CD8-positive, alpha-beta memory T cell (primary cell): ENCODE data around the gene MYMX. TPM values are rescaled to one million over a fixed set of nuclear protein-coding genes. Genes with fewer than 3 reads are reported as not detected.
A peak's percentile ranks its signal among the peaks of the same experiment; 100 is the strongest.

ENCODE experiments used
- CTCF ChIA-PET: fragments of 350-600 bp; sonication (Branson Sonifier 250); formaldehyde crosslinking; loops from one replicate; lab custom pipeline; 2021; ENCODE audit warnings: antibody characterized with exemption; lab: Charles Lee
- POLR2A ChIA-PET: fragments of 350-600 bp; sonication (Branson Sonifier 250); formaldehyde crosslinking; loops from one replicate; lab custom pipeline; 2021; ENCODE audit warnings: antibody characterized with exemption; lab: Charles Lee
- DNase-seq, 5 donors: peaks; one replicate each; pipeline versions ENCODE4 v3.0.0 to v3.0.0-alpha.2; 2020 to 2022; ENCODE audit warnings: mixed read lengths in 1 of 5
- H3K27ac ChIP-seq: one replicate; pipeline ENCODE4 v1.7.0; 2013; ENCODE audit warnings: low read depth, mild to moderate bottlenecking, low read length, moderate library complexity
- H3K27me3 ChIP-seq: 2 replicates; pipeline ENCODE4 v1.7.0; 2013; ENCODE audit warnings: low read length, mild to moderate bottlenecking; ENCODE audit not compliant: insufficient read depth, poor library complexity, severe bottlenecking
- H3K36me3 ChIP-seq: 2 replicates; pipeline ENCODE4 v1.7.0; 2013; ENCODE audit warnings: mild to moderate bottlenecking, low read length, moderate library complexity; ENCODE audit not compliant: insufficient read depth
- H3K4me1 ChIP-seq: 2 replicates; pipeline ENCODE4 v1.7.0; 2013; ENCODE audit warnings: mild to moderate bottlenecking, low read length, moderate library complexity; ENCODE audit not compliant: insufficient read depth
- H3K4me3 ChIP-seq: 2 replicates; pipeline ENCODE4 v1.7.0; 2013; ENCODE audit warnings: mild to moderate bottlenecking, low read length
- H3K9me3 ChIP-seq: 2 replicates; pipeline ENCODE4 v1.7.0; 2013; ENCODE audit warnings: mild to moderate bottlenecking, low read length
- H3K27ac Mint-ChIP-seq, 8 donors: one replicate each; pipeline ENCODE4 v1.8.0; 2020 to 2021; ENCODE audit warnings: mixed read lengths in 8 of 8, mild to moderate bottlenecking in 6 of 8, inconsistent platforms in 3 of 8, moderate library complexity in 3 of 8
- H3K27me3 Mint-ChIP-seq, 2 donors: one replicate each; pipeline ENCODE4 v1.8.0; 2020 to 2021; ENCODE audit warnings: mixed read lengths in 2 of 2, mild to moderate bottlenecking in 1 of 2, moderate library complexity in 1 of 2
- H3K36me3 Mint-ChIP-seq, 3 donors: one replicate each; pipeline ENCODE4 v1.8.0; 2020 to 2021; ENCODE audit warnings: mixed read lengths in 3 of 3, inconsistent platforms in 1 of 3, mild to moderate bottlenecking in 1 of 3
- H3K4me1 Mint-ChIP-seq, 3 donors: one replicate each; pipeline ENCODE4 v1.8.0; 2020 to 2021; ENCODE audit warnings: mixed read lengths in 3 of 3, inconsistent platforms in 1 of 3, mild to moderate bottlenecking in 1 of 3
- H3K4me3 Mint-ChIP-seq, 7 donors: one replicate each; pipeline ENCODE4 v1.8.0; 2020 to 2021; ENCODE audit warnings: mixed read lengths in 7 of 7, mild to moderate bottlenecking in 6 of 7, moderate library complexity in 4 of 7, inconsistent platforms in 2 of 7
- H3K9me3 Mint-ChIP-seq, 5 donors: one replicate each; pipeline ENCODE4 v1.8.0; 2020 to 2022; ENCODE audit warnings: mixed read lengths in 5 of 5, mild to moderate bottlenecking in 3 of 5, moderate library complexity in 2 of 5, inconsistent platforms in 1 of 5
- polyA plus RNA-seq: library from polyadenylated mRNA; unstranded; fragments of 300-500 nt; fragmentation: Illumina TruSeq; gene quantifications from one replicate; pipeline ENCODE4 v1.2.3, GENCODE V29; 2021
- total RNA-seq, 2 experiments: library from RNA; stranded (reverse); gene quantifications; one replicate each; pipeline ENCODE4 v1.2.3, GENCODE V29; 2021

Gene MYMX
- total and polyA plus RNA-seq, 3 experiments from 2014 or later, result not detected

- Mint-ChIP-seq H3K27ac (peak overlapping the region in 3 of 8 donors; percentile 83 to 99 (median 96)), H3K4me3 (peak overlapping the region in 1 of 7 donors; percentile 75), H3K4me1 (peaks cover 49 to 61% (median 53%) of the 10 kb centered on the region in 3 donors), H3K36me3 (peaks cover 0 to 49% (median 7%) of the 10 kb centered on the region in 3 donors), H3K9me3 (no peaks in the 10 kb centered on the region), H3K27me3 (peaks cover 0 to 1% of the 10 kb centered on the region in 2 donors)
- CTCF ChIA-PET, result interaction anchor here (0.7 kb wide), 1 partner anchor 15 kb away, joined by 5 read pairs; the partner anchor contains the start of gene HSP90AB1
- POLR2A ChIA-PET, result interaction anchor here (2.8 kb wide), 1 partner anchor 14 kb away, joined by 21 read pairs; the partner anchor contains the start of gene HSP90AB1
- no peak overlapping the region for H3K4me3 ChIP-seq
- no peak overlapping the region for H3K27ac ChIP-seq
- no peaks in the 10 kb centered on the region for H3K27me3 ChIP-seq
- DNase-seq, result peak in 1 of 5 donors; percentile 46
- H3K4me1 ChIP-seq, result peaks cover 40% of the 10 kb centered on the region
- no peaks in the 10 kb centered on the region for H3K9me3 ChIP-seq
- peaks cover 3% of the 10 kb centered on the region for H3K36me3 ChIP-seq
Observed at GRCh38 chr6:44261581-44261980, 44.9 kb downstream of the MYMX start.

- H3K9me3 ChIP-seq, result no peaks in the 10 kb centered on the region
- H3K36me3 ChIP-seq, result peaks cover 3% of the 10 kb centered on the region
- no peaks in the 10 kb centered on the region for H3K27me3 ChIP-seq
- DNase-seq, result peak in 1 of 5 donors; percentile 45
- CTCF ChIA-PET, result interaction anchor here (0.9 to 1.2 kb wide), 3 partner anchors 10 to 25 kb away, joined by 3 to 4 read pairs (median 3); partner anchors contain the start of gene HSP90AB1
- peaks cover 0 to 1% of the 10 kb centered on the region in 2 donors for H3K27me3 Mint-ChIP-seq
- H3K9me3 Mint-ChIP-seq, result no peaks in the 10 kb centered on the region
- H3K27ac Mint-ChIP-seq, result peak overlapping the region; percentile 78 to 99 (median 98)
- H3K27ac ChIP-seq, result peak overlapping the region; percentile 93
- peaks cover 35% of the 10 kb centered on the region for H3K4me1 ChIP-seq
- H3K4me3 Mint-ChIP-seq, result peak overlapping the region; percentile 88 to 96 (median 91)
- POLR2A ChIA-PET, result interaction anchor here (2.8 kb wide), 1 partner anchor 15 kb away, joined by 21 read pairs; the partner anchor contains the start of gene HSP90AB1
- H3K36me3 Mint-ChIP-seq, result peaks cover 0 to 47% (median 7%) of the 10 kb centered on the region in 3 donors
- H3K4me1 Mint-ChIP-seq, result peaks cover 48 to 57% (median 55%) of the 10 kb centered on the region in 3 donors
- peak overlapping the region; percentile 86 for H3K4me3 ChIP-seq
Observed at GRCh38 chr6:44262467-44263353, 46.0 kb downstream of the MYMX start.

GRCh38 chr6:44263354-44264100 lies 46.8 kb downstream of the MYMX start:
- H3K9me3 ChIP-seq, result no peaks in the 10 kb centered on the region
- Mint-ChIP-seq H3K36me3 (peaks cover 0 to 42% (median 5%) of the 10 kb centered on the region in 3 donors), H3K9me3 (no peaks in the 10 kb centered on the region), H3K4me1 (peaks cover 44 to 52% (median 47%) of the 10 kb centered on the region in 3 donors), H3K4me3 (peak overlapping the region; percentile 88 to 96 (median 91)), H3K27me3 (peaks cover under 1 to 5% of the 10 kb centered on the region in 2 donors), H3K27ac (peak overlapping the region; percentile 78 to 99 (median 98))
- peak in 4 of 5 donors; percentile 32 to 66 (median 56) for DNase-seq
- peaks cover 30% of the 10 kb centered on the region for H3K4me1 ChIP-seq
- peaks cover 5% of the 10 kb centered on the region for H3K27me3 ChIP-seq
- ChIA-PET CTCF (interaction anchor here (0.9 to 5.5 kb wide), 10 partner anchors 8 to 167 kb away, joined by 3 to 53 read pairs (median 4); partner anchors contain the start of genes AARS2, HSP90AB1 and SLC35B2), POLR2A (interaction anchor here (1.5 to 2.8 kb wide), 4 partner anchors 8 to 40 kb away, joined by 4 to 23 read pairs (median 16); partner anchors contain the start of genes HSP90AB1 and SLC29A1)
- no peaks in the 10 kb centered on the region for H3K36me3 ChIP-seq
- H3K27ac ChIP-seq, result peak overlapping the region; percentile 93
- peak overlapping the region; percentile 86 for H3K4me3 ChIP-seq

GRCh38 chr6:44264154-44265006 lies 47.7 kb downstream of the MYMX start:
- Histone ChIP-seq H3K27me3 (peaks cover 13% of the 10 kb centered on the region), H3K4me3 (peak overlapping the region; percentile 86), H3K27ac (peak overlapping the region; percentile 93), H3K9me3 (no peaks in the 10 kb centered on the region), H3K4me1 (peaks cover 30% of the 10 kb centered on the region), H3K36me3 (no peaks in the 10 kb centered on the region)
- DNase-seq, result peak in 4 of 5 donors; percentile 28 to 63 (median 49)
- ChIA-PET CTCF (interaction anchor here (0.7 to 5.5 kb wide), 12 partner anchors 9 to 168 kb away, joined by 3 to 53 read pairs (median 4); partner anchors contain the start of genes AARS2, HSP90AB1 and SLC35B2), POLR2A (interaction anchor here (1.5 to 2.5 kb wide), 3 partner anchors 9 to 41 kb away, joined by 4 to 23 read pairs (median 10); partner anchors contain the start of genes HSP90AB1 and SLC29A1)
- H3K4me1 Mint-ChIP-seq, result peaks cover 42 to 47% (median 45%) of the 10 kb centered on the region in 3 donors
- peak overlapping the region; percentile 78 to 99 (median 98) for H3K27ac Mint-ChIP-seq
- H3K36me3 Mint-ChIP-seq, result peaks cover 0 to 33% (median 5%) of the 10 kb centered on the region in 3 donors
- H3K27me3 Mint-ChIP-seq, result peaks cover 9 to 12% of the 10 kb centered on the region in 2 donors
- H3K4me3 Mint-ChIP-seq, result peak overlapping the region; percentile 88 to 96 (median 91)
- H3K9me3 Mint-ChIP-seq, result no peaks in the 10 kb centered on the region

GRCh38 chr6:44265007-44265721 lies 48.4 kb downstream of the MYMX start, which contains the start of gene NFKBIE:
NFKBIE (minus strand) TSS chr6:44265551; CDS start chr6:44265346, 205 bp downstream.
- peak; percentile 93 to 97 (median 96) for DNase-seq
- peaks cover 45 to 51% (median 47%) of the 10 kb centered on the region in 3 donors for H3K4me1 Mint-ChIP-seq
- peak within 1 kb of the TSS; percentile 86 for H3K4me3 ChIP-seq
- no peaks in the 10 kb centered on the region for H3K9me3 Mint-ChIP-seq
- H3K4me1 ChIP-seq, result peaks cover 30% of the 10 kb centered on the region
- peak within 1 kb of the TSS; percentile 88 to 96 (median 91) for H3K4me3 Mint-ChIP-seq
- H3K27me3 ChIP-seq, result peaks cover 21% of the 10 kb centered on the region
- ChIA-PET POLR2A (interaction anchor here (0.6 to 2.5 kb wide), 4 partner anchors 10 to 42 kb away, joined by 3 to 23 read pairs (median 7); partner anchors contain the start of genes HSP90AB1 and SLC29A1), CTCF (interaction anchor here (0.7 to 5.5 kb wide), 9 partner anchors 10 to 169 kb away, joined by 3 to 53 read pairs (median 4); partner anchors contain the start of genes AARS2, HSP90AB1 and SLC35B2)
- no peaks in the 10 kb centered on the region for H3K9me3 ChIP-seq
- peaks cover 0 to 25% (median 5%) of the 10 kb centered on the region in 3 donors for H3K36me3 Mint-ChIP-seq
- no peaks in the 10 kb centered on the region for H3K36me3 ChIP-seq
- H3K27ac Mint-ChIP-seq, result peak within 1 kb of the TSS; percentile 78 to 99 (median 98)
- H3K27me3 Mint-ChIP-seq, result peaks cover 17% of the 10 kb centered on the region in 2 donors
- peak within 1 kb of the TSS; percentile 93 for H3K27ac ChIP-seq

GRCh38 chr6:44265722-44266233 lies 49.1 kb downstream of the MYMX start:
- H3K36me3 Mint-ChIP-seq, result peaks cover 0 to 20% (median 5%) of the 10 kb centered on the region in 3 donors
- Histone ChIP-seq H3K9me3 (no peaks in the 10 kb centered on the region), H3K36me3 (no peaks in the 10 kb centered on the region), H3K27ac (peak overlapping the region; percentile 93), H3K27me3 (peaks cover 21% of the 10 kb centered on the region), H3K4me1 (peaks cover 30% of the 10 kb centered on the region), H3K4me3 (peak overlapping the region; percentile 86)
- H3K27me3 Mint-ChIP-seq, result peaks cover 17% of the 10 kb centered on the region in 2 donors
- no peaks in the 10 kb centered on the region for H3K9me3 Mint-ChIP-seq
- H3K4me3 Mint-ChIP-seq, result peak overlapping the region; percentile 88 to 96 (median 91)
- POLR2A ChIA-PET, result interaction anchor here (0.6 to 2.5 kb wide), 3 partner anchors 10 to 23 kb away, joined by 3 to 23 read pairs (median 10); partner anchors contain the start of gene HSP90AB1
- CTCF ChIA-PET, result interaction anchor here (1.3 to 5.5 kb wide), 2 partner anchors 11 to 44 kb away, joined by 3 to 53 read pairs; partner anchors contain the start of gene SLC35B2
- DNase-seq, result peak in 1 of 5 donors; percentile 47
- H3K27ac Mint-ChIP-seq, result peak overlapping the region; percentile 76 to 98 (median 94)
- peaks cover 44 to 51% (median 45%) of the 10 kb centered on the region in 3 donors for H3K4me1 Mint-ChIP-seq
